Measurements from ENCODE around the gene MRPL48.

- TF ChIP-seq CTCF (IDR thresholded peaks at IDR 0.05) (no peak), POLR2AphosphoS5 (IDR thresholded peaks at IDR 0.05; ENCODE audit: insufficient read depth in 1 of 2, low read depth in 1 of 2) (no peak), POLR2A (IDR thresholded peaks at IDR 0.05) (no peak)
These were observed 67.0 kb downstream of the MRPL48 start for GRCh38 chr11:73854680-73855079.

Measured in vagina (tissue), 2 donors.